ENCODE data around the gene NFE2L1. TPM values are rescaled to one million over a fixed set of nuclear protein-coding genes. Genes with fewer than 3 reads are reported as not detected.
A peak's percentile ranks its signal among the peaks of the same experiment; 100 is the strongest.
"Not testable (repeated sequence)": the region's sequence is repeated elsewhere in the genome, so short reads cannot be mapped to it uniquely, and the experiment has no call there.

Gene NFE2L1
- polyA plus RNA-seq = 78.8 TPM
- long read RNA-seq, donor 1, full-length matches to known transcripts = 5 of 14 reads
- long read RNA-seq, donor 1, partial matches to known transcripts = 9 of 14 reads
- long read RNA-seq, donor 1, other reads (novel, unspliced or antisense) = 0 of 14 reads
- long read RNA-seq, donor 2, full-length matches to known transcripts = 13 of 67 reads
- long read RNA-seq, donor 2, partial matches to known transcripts = 54 of 67 reads
- long read RNA-seq, donor 2, other reads (novel, unspliced or antisense) = 0 of 67 reads
- long read RNA-seq, donor 3 = 0 reads
- long read RNA-seq, donor 4, full-length matches to known transcripts = 2 of 2 reads
- long read RNA-seq, donor 4, partial matches to known transcripts = 0 of 2 reads
- long read RNA-seq, donor 4, other reads (novel, unspliced or antisense) = 0 of 2 reads
- long read RNA-seq, donor 5, full-length matches to known transcripts = 18 of 31 reads
- long read RNA-seq, donor 5, partial matches to known transcripts = 7 of 31 reads
- long read RNA-seq, donor 5, other reads (novel, unspliced or antisense) = 6 of 31 reads
- long read RNA-seq, donor 6, full-length matches to known transcripts = 12 of 42 reads
- long read RNA-seq, donor 6, partial matches to known transcripts = 30 of 42 reads
- long read RNA-seq, donor 6, other reads (novel, unspliced or antisense) = 0 of 42 reads
- long read RNA-seq, donor 7, full-length matches to known transcripts = 5 of 21 reads
- long read RNA-seq, donor 7, partial matches to known transcripts = 16 of 21 reads
- long read RNA-seq, donor 7, other reads (novel, unspliced or antisense) = 0 of 21 reads
- long read RNA-seq, donor 8, full-length matches to known transcripts = 10 of 219 reads
- long read RNA-seq, donor 8, partial matches to known transcripts = 209 of 219 reads
- long read RNA-seq, donor 8, other reads (novel, unspliced or antisense) = 0 of 219 reads
- long read RNA-seq, donor 9, full-length matches to known transcripts = 5 of 45 reads
- long read RNA-seq, donor 9, partial matches to known transcripts = 40 of 45 reads
- long read RNA-seq, donor 9, other reads (novel, unspliced or antisense) = 0 of 45 reads
- long read RNA-seq, donor 10, full-length matches to known transcripts = 7 of 18 reads
- long read RNA-seq, donor 10, partial matches to known transcripts = 11 of 18 reads
- long read RNA-seq, donor 10, other reads (novel, unspliced or antisense) = 0 of 18 reads
- long read RNA-seq, donor 11, full-length matches to known transcripts = 7 of 34 reads
- long read RNA-seq, donor 11, partial matches to known transcripts = 27 of 34 reads
- long read RNA-seq, donor 11, other reads (novel, unspliced or antisense) = 0 of 34 reads

GRCh38 chr17:48047741-48048383 lies at the start of gene NFE2L1:
NFE2L1 (plus strand) TSS chr17:48048359; CDS start chr17:48051119, 2,760 bp downstream.
- Histone ChIP-seq H3K36me3 (ENCODE audit: control insufficient read depth, insufficient read depth, low read length) (peaks cover 24% of the 10 kb centered on the region), H3K27ac (ENCODE audit: low read length) (peak within 1 kb of the TSS; percentile 98), H3K27me3 (ENCODE audit: control insufficient read depth, insufficient read depth, low read length) (no peaks in the 10 kb centered on the region), H3K9me3 (ENCODE audit: control insufficient read depth, low read depth, low read length) (no peaks in the 10 kb centered on the region), H3K4me3 (ENCODE audit: low read length) (peak within 1 kb of the TSS; percentile 80), H3K4me1 (ENCODE audit: control insufficient read depth, insufficient read depth, low read length) (peaks cover 42% of the 10 kb centered on the region)
- DNase-seq = peak; percentile 99 to 100
- no CpG with 5 or more reads among the region's 47 CpGs for WGBS (ENCODE audit: insufficient coverage, low lambda C conversion rate)

GRCh38 chr17:47999582-47999981 lies 48.6 kb upstream of the NFE2L1 start:
- Histone ChIP-seq H3K4me1 (ENCODE audit: control insufficient read depth, insufficient read depth, low read length) (peaks cover 19% of the 10 kb centered on the region), H3K27ac (ENCODE audit: low read length) (no peak overlapping the region), H3K36me3 (ENCODE audit: control insufficient read depth, insufficient read depth, low read length) (no peaks in the 10 kb centered on the region), H3K27me3 (ENCODE audit: control insufficient read depth, insufficient read depth, low read length) (peaks cover 2% of the 10 kb centered on the region), H3K9me3 (ENCODE audit: control insufficient read depth, low read depth, low read length) (no peaks in the 10 kb centered on the region), H3K4me3 (ENCODE audit: low read length) (no peak overlapping the region)
- peak in 1 of 2 donors; percentile 36 for DNase-seq
- WGBS (ENCODE audit: insufficient coverage, low lambda C conversion rate) = no CpG with 5 or more reads among the region's 4 CpGs

GRCh38 chr17:48001197-48001596 lies 47.0 kb upstream of the NFE2L1 start:
- no peak overlapping the region for H3K27ac ChIP-seq (ENCODE audit: low read length)
- no peak overlapping the region for H3K4me3 ChIP-seq (ENCODE audit: low read length)
- DNase-seq = no peak
- H3K9me3 ChIP-seq (ENCODE audit: control insufficient read depth, low read depth, low read length) = no peaks in the 10 kb centered on the region
- H3K27me3 ChIP-seq (ENCODE audit: control insufficient read depth, insufficient read depth, low read length) = no peaks in the 10 kb centered on the region
- peaks cover 19% of the 10 kb centered on the region for H3K4me1 ChIP-seq (ENCODE audit: control insufficient read depth, insufficient read depth, low read length)
- WGBS (ENCODE audit: insufficient coverage, low lambda C conversion rate) = no CpG with 5 or more reads among the region's 1 CpG
- H3K36me3 ChIP-seq (ENCODE audit: control insufficient read depth, insufficient read depth, low read length) = no peaks in the 10 kb centered on the region

GRCh38 chr17:48001657-48002056 lies 46.5 kb upstream of the NFE2L1 start:
- H3K4me3 ChIP-seq (ENCODE audit: low read length); H3K9me3 ChIP-seq (ENCODE audit: control insufficient read depth, low read depth, low read length); H3K27me3 ChIP-seq (ENCODE audit: control insufficient read depth, insufficient read depth, low read length); H3K36me3 ChIP-seq (ENCODE audit: control insufficient read depth, insufficient read depth, low read length); DNase-seq: not testable (repeated sequence)
- no CpG with 5 or more reads among the region's 5 CpGs for WGBS (ENCODE audit: insufficient coverage, low lambda C conversion rate)
- Histone ChIP-seq H3K27ac (ENCODE audit: low read length) (peak overlapping the region; percentile 74), H3K4me1 (ENCODE audit: control insufficient read depth, insufficient read depth, low read length) (peaks cover 19% of the 10 kb centered on the region)

GRCh38 chr17:48002266-48002915 lies 45.8 kb upstream of the NFE2L1 start:
- H3K27ac ChIP-seq (ENCODE audit: low read length) = peak overlapping the region; percentile 74
- H3K4me3 ChIP-seq (ENCODE audit: low read length) = no peak overlapping the region
- no peaks in the 10 kb centered on the region for H3K9me3 ChIP-seq (ENCODE audit: control insufficient read depth, low read depth, low read length)
- H3K27me3 ChIP-seq (ENCODE audit: control insufficient read depth, insufficient read depth, low read length) = no peaks in the 10 kb centered on the region
- peak in 1 of 2 donors; percentile 51 for DNase-seq
- H3K36me3 ChIP-seq (ENCODE audit: control insufficient read depth, insufficient read depth, low read length) = no peaks in the 10 kb centered on the region
- peaks cover 19% of the 10 kb centered on the region for H3K4me1 ChIP-seq (ENCODE audit: control insufficient read depth, insufficient read depth, low read length)
- WGBS (ENCODE audit: insufficient coverage, low lambda C conversion rate) = 66% methylated on average over 2 of the region's 4 CpGs

GRCh38 chr17:48002916-48003416 lies 45.2 kb upstream of the NFE2L1 start:
- DNase-seq = peak in 1 of 2 donors; percentile 17
- Histone ChIP-seq H3K27ac (ENCODE audit: low read length) (peak overlapping the region; percentile 74), H3K36me3 (ENCODE audit: control insufficient read depth, insufficient read depth, low read length) (no peaks in the 10 kb centered on the region), H3K9me3 (ENCODE audit: control insufficient read depth, low read depth, low read length) (no peaks in the 10 kb centered on the region), H3K4me3 (ENCODE audit: low read length) (no peak overlapping the region), H3K27me3 (ENCODE audit: control insufficient read depth, insufficient read depth, low read length) (no peaks in the 10 kb centered on the region), H3K4me1 (ENCODE audit: control insufficient read depth, insufficient read depth, low read length) (peaks cover 19% of the 10 kb centered on the region)
- WGBS (ENCODE audit: insufficient coverage, low lambda C conversion rate) = no CpG with 5 or more reads among the region's 7 CpGs

- Histone ChIP-seq H3K4me3 (ENCODE audit: low read length) (no peak overlapping the region), H3K9me3 (ENCODE audit: control insufficient read depth, low read depth, low read length) (no peaks in the 10 kb centered on the region), H3K4me1 (ENCODE audit: control insufficient read depth, insufficient read depth, low read length) (peaks cover 19% of the 10 kb centered on the region), H3K27me3 (ENCODE audit: control insufficient read depth, insufficient read depth, low read length) (no peaks in the 10 kb centered on the region), H3K27ac (ENCODE audit: low read length) (peak overlapping the region; percentile 32), H3K36me3 (ENCODE audit: control insufficient read depth, insufficient read depth, low read length) (no peaks in the 10 kb centered on the region)
- DNase-seq = peak in 1 of 2 donors; percentile 24
- WGBS (ENCODE audit: insufficient coverage, low lambda C conversion rate) = 74% methylated on average over 7 of the region's 17 CpGs
Observed at GRCh38 chr17:48003417-48004151, 44.6 kb upstream of the NFE2L1 start.

GRCh38 chr17:48004983-48005382 lies 43.2 kb upstream of the NFE2L1 start:
- H3K27me3 ChIP-seq (ENCODE audit: control insufficient read depth, insufficient read depth, low read length) = no peaks in the 10 kb centered on the region
- no CpG with 5 or more reads among the region's 3 CpGs for WGBS (ENCODE audit: insufficient coverage, low lambda C conversion rate)
- DNase-seq = no peak
- no peak overlapping the region for H3K4me3 ChIP-seq (ENCODE audit: low read length)
- H3K36me3 ChIP-seq (ENCODE audit: control insufficient read depth, insufficient read depth, low read length) = no peaks in the 10 kb centered on the region
- H3K27ac ChIP-seq (ENCODE audit: low read length) = no peak overlapping the region
- H3K4me1 ChIP-seq (ENCODE audit: control insufficient read depth, insufficient read depth, low read length) = peaks cover 15% of the 10 kb centered on the region
- no peaks in the 10 kb centered on the region for H3K9me3 ChIP-seq (ENCODE audit: control insufficient read depth, low read depth, low read length)
